NB4 (cell line): Measurements from ENCODE around the gene NRXN3.

Experiments
- DNase-seq: peaks from one replicate; pipeline ENCODE4 v3.0.0; 2010; ENCODE audit warnings: low read depth
- H3K4me3 ChIP-seq: one replicate; pipeline ENCODE4 v1.5.1; 2011; ENCODE audit warnings: mild to moderate bottlenecking, low read depth, low read length, moderate library complexity
- MYC ChIP-seq: IDR thresholded peaks from 2 replicates; pipeline ENCODE4 v1.6.1; 2011; ENCODE audit warnings: low read depth, low read length
- POLR2A ChIP-seq: IDR thresholded peaks from 2 replicates; pipeline ENCODE4 v1.6.1; 2011; ENCODE audit warnings: mild to moderate bottlenecking; ENCODE audit not compliant: insufficient read length; ENCODE audit errors: extremely low read depth
- TF ChIP-seq, protein P1 (sequence below): IDR thresholded peaks from one replicate; pipeline ENCODE4 v1.5.1; 2012; ENCODE audit warnings: low read depth, low read length
- TF ChIP-seq, protein P2 (sequence below): IDR thresholded peaks from 2 replicates; pipeline ENCODE4 v1.6.1; 2011; ENCODE audit warnings: low read depth, low read length

Gene NRXN3

GRCh38 chr14:78142998-78143397 is 27.2 kb upstream of the NRXN3 start:
- TF ChIP-seq, protein P1, sequence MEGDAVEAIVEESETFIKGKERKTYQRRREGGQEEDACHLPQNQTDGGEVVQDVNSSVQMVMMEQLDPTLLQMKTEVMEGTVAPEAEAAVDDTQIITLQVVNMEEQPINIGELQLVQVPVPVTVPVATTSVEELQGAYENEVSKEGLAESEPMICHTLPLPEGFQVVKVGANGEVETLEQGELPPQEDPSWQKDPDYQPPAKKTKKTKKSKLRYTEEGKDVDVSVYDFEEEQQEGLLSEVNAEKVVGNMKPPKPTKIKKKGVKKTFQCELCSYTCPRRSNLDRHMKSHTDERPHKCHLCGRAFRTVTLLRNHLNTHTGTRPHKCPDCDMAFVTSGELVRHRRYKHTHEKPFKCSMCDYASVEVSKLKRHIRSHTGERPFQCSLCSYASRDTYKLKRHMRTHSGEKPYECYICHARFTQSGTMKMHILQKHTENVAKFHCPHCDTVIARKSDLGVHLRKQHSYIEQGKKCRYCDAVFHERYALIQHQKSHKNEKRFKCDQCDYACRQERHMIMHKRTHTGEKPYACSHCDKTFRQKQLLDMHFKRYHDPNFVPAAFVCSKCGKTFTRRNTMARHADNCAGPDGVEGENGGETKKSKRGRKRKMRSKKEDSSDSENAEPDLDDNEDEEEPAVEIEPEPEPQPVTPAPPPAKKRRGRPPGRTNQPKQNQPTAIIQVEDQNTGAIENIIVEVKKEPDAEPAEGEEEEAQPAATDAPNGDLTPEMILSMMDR = no peak
- TF ChIP-seq, protein P2, sequence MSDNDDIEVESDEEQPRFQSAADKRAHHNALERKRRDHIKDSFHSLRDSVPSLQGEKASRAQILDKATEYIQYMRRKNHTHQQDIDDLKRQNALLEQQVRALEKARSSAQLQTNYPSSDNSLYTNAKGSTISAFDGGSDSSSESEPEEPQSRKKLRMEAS = no peak
- TF ChIP-seq MYC (no peak), POLR2A (no peak)
- no peak overlapping the region for H3K4me3 ChIP-seq
- DNase-seq = no peak

DNA sequence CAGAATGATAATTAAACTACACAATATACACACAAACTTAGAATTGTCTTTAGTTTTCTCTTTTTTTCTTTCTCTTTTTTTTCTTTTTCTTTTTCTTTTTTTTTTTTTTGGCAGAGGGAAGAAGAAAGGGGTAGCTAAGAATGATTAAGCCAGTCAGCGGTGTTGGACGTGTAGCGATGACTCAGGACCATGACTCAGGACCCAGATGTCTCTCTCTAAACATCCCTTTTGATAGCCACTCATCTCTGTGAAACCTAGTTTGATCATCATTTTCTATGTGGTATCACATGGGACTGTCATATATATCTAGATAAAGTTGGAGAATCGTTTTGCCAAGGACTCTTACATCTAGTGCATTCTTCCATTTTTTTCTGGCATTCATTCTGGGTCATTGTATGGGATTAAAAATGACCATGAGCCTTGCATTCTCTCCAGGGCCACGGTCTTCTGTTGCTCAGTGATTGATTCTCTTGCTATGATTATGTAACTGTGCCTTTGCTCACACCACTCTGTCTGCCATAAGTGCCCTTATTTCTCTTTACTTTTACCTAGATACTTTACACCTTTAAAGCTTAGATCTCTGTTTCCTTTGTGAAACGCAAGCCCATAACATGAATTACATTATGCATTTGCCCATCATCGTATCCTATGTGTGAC is 26.6 kb upstream of the NRXN3 start:
- no peak overlapping the region for H3K4me3 ChIP-seq
- TF ChIP-seq, protein P2 = no peak
- TF ChIP-seq POLR2A (no peak), MYC (no peak)
- TF ChIP-seq, protein P1 = no peak
- peak; percentile 33 for DNase-seq

DNA sequence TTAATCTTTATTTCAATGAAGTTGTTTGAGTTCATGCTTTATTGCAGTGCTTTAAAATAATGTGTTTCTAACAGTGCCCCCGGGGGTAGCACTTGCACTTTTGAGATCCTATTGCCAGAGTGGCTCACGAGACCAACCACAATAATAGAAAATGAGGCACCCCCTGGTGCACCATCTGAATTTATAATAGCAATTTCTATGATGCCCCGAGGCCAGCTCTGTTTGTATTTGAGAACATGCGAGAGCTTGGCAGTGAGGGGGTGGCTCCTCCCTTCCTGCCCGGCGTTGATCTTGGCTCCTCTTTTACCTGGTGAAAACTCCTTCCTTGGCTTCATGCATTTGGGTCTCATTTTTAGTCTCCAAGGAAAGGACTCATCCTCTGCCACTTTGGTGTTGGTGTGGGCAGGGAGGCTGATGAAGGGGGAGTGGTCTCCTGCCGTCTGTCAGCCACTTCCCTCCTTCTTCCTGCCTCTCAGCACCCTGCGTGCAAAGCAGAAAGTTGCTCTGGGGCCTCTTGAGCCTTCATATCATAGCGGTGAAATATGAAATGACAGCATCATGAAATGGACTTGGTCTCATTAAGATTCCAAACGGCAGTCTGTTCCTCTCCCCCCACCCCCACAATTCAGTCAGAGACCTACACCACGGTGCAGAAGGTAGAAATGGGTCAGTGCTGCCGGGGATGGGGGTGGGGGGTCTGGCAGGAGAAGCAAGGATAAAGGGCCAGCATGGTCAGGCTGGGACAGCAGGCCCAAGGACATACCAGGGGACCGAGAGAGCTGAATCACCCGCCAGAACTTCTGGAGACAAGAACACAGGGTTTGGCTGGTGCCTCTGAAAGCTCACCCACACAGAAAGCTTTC is 17.7 kb upstream of the NRXN3 start:
- TF ChIP-seq MYC = no peak
- TF ChIP-seq POLR2A = no peak
- TF ChIP-seq, protein P2 = no peak
- TF ChIP-seq, protein P1 = no peak
- peak; percentile 20 for DNase-seq

GRCh38 chr14:78153064-78153341 is 17.2 kb upstream of the NRXN3 start:
- H3K4me3 ChIP-seq = no peak overlapping the region
- DNase-seq = no peak
- TF ChIP-seq MYC = no peak
- TF ChIP-seq, protein P1 = no peak
- TF ChIP-seq, protein P2 = no peak
- TF ChIP-seq POLR2A = no peak

More for the DNA sequence above, 17.7 kb upstream of the NRXN3 start:
- no peak overlapping the region for H3K4me3 ChIP-seq

DNA sequence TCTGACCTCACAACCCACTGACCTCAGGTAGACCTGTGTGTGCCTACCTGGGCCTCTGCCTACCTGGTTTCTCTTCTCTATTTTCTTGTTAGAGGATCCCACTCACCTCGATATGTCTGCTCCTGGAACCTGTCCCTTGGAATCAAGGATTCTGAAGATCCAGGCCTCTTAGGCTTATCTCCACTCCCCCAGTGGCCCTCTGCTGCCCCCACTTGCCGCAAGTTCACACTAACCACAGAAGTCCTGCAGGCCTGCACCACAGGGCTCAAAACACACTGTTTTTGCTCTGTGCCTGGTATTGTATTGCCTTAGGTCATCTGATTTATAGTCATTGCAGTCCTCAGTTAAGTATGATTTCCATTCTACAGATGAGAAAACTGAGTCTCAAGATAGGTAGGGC is 15.3 kb upstream of the NRXN3 start:
- TF ChIP-seq MYC (no peak), POLR2A (no peak)
- TF ChIP-seq, protein P1 = no peak
- TF ChIP-seq, protein P2 = no peak
- peak; percentile 21 for DNase-seq
- no peak overlapping the region for H3K4me3 ChIP-seq
